DMS153 (cell line): ENCODE measurements around the gene MUC6.
"Not testable (repeated sequence)": the region's sequence is repeated elsewhere in the genome, so short reads cannot be mapped to it uniquely, and the experiment has no call there.

ENCODE experiments used
- DNase-seq: peaks from one replicate; lab custom pipeline; 2025; lab: John Stamatoyannopoulos, UW

The MUC6 gene

GRCh38 chr11:1024597-1025409, 11.7 kb downstream of the MUC6 start:
- no peak for DNase-seq

DNA sequence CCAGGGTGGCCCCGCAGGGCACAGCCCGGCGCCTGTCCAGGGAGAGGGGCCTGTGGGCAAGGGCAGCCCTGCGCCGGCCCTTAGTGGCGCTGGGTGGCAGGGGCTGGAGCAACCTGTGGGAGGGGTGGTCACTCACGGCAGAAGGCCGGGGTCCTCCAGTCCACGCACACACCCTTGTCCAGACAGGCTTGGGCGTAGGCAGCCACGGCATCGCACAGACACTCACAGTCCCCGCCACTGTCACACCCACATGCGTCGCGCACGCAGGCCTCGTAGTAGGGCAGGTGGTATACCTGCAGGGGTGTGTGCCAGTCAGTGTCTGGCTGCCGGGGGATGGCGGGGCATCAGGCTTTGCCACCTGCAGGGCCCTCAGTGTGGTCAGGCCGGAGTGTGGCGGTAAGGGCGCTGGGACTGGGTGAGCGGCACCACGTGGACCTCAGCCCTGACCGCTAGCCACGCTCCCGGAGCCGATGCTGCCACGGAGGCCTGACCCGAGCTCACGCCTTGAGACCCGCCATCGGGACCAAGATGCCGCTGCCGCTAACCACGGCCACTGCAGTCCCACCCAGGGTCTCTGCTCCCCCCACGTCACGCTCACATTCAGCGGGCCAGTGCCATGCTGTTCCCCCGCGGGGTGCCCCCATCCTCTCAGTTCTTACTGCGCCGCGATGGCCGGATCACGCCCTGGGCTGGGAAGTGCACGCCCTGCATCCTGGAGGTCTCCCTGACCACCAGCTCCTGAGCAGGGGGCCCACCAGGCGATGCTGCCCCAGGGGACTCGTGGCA, 12.5 kb downstream of the MUC6 start:
- DNase-seq = no peak

- no peak for DNase-seq
Observed at GRCh38 chr11:1022908-1023810, 13.4 kb downstream of the MUC6 start.

- no peak for DNase-seq
Observed at GRCh38 chr11:1022411-1022810, 14.1 kb downstream of the MUC6 start.

DNA sequence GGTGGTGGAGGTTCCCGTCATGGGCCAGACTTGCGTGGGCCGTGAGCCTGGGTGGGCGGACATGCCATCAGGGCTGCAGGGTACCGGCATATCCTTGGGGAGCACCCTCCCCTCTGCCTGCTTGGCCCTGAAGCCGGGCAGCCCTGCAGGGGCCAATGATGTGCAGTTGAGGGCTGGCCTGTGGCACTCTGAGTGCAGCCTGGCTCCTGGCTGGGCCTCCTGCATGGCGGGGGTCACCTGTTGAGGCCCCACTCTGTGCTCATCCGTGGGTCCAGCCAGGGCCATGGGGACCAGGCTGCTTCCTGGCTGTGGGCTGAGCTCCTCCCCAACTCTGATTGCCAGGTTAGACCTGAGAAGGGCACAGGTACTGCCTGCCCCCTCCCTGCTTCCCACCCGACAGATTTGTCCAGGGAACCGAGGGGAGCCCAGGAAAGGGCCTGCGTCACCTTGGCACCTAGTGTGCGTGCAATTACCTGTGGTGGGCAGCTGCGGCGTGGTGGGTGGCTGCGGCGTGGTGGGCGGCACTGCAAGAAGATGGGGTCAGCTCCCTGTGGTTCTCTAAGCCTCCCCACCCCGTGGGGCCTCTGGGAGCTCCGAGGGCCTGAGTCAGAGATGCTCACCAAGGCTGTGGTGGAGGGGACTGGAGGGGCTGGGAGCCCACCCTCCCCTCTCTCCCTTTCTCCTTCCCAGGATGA, 16.2 kb downstream of the MUC6 start:
- no peak for DNase-seq

- DNase-seq = no peak
Observed at GRCh38 chr11:1019321-1019910, 17.1 kb downstream of the MUC6 start.

DNA sequence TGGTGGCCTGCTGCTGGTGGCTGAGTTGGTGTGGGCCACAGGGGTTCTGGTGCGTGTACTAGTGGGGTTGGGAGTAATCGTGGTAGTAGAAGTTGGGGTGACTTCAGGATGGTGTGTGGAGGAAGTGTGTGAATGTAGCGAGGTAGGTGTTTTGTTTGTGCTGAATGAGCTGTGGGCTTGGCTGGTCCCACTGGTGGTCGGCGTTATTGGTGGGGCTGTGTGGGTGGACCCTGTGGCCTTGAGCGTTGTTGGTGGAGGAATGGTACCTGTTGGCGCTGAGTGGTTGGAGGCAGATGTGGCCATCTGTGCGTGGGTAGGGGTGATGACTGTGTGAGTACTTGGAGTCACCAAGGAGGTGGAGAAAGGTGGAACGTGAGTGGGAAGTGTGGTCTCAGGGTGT, 18.4 kb downstream of the MUC6 start:
- no peak for DNase-seq

- DNase-seq = no peak
Observed at GRCh38 chr11:1017269-1018005, 19.1 kb downstream of the MUC6 start.

- not testable (repeated sequence) for DNase-seq
Observed at GRCh38 chr11:1016610-1017126, 19.9 kb downstream of the MUC6 start.

GRCh38 chr11:1015826-1016545, 20.5 kb downstream of the MUC6 start:
- DNase-seq = no peak

DNA sequence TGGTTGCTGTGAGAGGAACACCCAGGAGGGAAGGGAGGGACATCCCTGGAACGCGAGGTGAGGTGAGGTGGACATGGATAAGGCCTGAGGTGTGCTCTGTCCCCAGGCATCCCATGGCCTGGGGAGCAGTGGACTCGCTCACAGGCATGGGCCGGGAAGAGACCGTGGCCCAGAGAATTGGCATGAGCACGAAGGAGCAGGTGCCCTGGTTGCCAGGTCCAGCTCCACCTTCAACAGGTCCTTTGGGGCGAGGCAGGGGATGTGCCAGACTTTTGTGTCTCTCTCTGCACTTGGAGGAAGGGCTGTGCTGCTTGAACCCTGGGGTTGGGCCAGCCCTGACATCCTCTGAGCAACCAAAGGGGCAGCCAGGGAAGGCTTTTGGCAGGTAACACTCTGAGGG, 21.5 kb downstream of the MUC6 start:
- no peak for DNase-seq

DNA sequence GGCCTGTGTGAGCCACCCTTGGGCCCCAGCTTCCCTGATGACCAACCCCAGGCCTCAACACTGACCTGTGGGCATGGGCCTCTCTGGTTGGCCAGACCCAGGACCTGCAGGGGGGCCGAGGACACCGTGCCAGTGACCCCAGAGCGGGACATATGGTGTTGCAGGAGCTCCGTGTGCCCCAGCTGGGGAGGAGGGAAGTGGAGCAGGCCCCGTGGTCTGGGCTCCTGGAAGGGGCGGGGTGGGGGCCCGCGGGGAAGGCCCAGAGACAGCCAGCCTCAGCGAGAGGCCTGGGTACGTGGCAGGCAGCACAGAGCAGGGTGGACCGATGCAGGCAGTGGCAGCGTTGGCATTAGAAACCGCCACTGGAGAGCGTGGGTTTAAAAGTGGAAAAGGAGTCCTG, 22.2 kb downstream of the MUC6 start:
- DNase-seq = no peak

DNA sequence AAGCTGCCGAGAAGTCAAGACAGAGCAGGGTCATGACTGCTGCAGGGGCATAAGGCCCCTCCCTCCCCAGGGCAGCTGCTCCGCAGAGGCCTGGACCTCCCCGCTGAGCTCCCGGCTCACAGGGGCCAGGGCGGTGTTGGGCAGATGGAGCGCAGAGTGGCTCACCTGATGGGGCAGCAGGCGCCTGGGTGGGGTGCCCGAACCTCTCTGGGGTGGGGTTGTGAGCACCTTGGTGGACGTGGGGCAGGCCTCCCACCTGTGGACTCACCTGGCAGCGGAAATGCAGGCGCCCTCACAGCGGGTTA, 22.9 kb downstream of the MUC6 start:
- no peak for DNase-seq

DNA sequence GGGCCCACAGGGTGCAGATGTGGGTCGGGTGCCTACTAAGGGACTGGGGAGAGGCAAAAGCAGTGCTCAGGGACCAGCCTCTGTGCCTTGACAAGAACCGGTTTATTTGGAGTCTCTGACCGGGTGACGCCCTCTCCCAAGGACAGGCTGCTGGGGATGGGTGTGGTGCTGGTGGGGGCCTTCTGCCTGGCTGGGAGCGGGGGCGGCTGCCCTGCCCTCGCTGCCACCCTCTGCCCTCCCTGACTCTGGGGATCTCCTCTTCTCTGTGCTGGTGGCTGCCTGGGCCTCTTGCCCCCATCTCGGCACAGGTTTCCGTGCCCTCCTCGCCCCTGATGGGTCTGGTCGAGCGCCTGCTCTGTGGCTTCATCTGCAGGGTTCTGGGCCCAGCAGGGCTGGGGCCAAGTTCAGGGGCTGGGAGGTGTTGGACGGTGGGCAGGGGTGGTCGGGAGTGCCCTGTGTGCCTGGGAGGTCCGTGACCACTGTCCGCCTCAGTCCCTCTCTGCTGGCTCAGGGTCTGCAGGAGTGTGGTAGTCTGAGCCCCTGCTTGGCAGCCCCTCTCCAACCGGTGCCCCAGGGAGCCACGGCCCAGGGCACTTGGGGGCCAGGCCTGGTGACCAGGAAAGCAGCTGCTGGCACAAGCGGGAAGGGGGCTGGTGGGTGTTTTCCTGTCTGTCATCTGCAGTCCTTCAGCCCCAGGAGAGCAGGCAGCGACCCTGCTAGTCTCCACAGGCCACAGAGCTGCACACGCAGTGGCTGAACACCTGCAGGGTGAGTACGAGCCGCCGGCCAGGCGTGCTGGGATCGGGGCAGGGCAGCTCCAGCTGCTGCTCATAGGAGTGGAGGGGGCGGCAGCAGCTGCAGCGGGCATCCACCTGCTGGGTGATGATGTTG, 23.5 kb downstream of the MUC6 start:
- no peak for DNase-seq

DNA sequence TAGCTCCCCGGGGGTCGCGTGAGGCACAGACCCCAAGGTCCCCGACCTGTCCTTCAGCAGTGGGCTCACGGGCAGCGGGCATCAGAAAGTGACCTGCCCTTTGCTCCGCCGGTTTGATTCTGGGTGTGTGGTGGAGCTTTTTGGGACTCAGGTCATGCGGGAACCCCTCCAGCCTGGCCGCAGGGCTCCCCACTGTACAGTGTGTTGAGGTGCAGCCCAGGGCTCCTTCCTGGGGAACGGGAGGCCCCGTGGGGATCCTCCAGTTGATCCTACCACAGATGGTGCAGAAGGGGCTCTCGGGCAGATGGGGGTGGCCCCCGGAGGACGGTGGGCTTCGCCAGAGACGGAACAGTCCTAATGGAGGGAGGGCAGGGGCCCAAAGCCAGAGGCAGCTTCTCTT, 24.2 kb downstream of the MUC6 start:
- no peak for DNase-seq

DNA sequence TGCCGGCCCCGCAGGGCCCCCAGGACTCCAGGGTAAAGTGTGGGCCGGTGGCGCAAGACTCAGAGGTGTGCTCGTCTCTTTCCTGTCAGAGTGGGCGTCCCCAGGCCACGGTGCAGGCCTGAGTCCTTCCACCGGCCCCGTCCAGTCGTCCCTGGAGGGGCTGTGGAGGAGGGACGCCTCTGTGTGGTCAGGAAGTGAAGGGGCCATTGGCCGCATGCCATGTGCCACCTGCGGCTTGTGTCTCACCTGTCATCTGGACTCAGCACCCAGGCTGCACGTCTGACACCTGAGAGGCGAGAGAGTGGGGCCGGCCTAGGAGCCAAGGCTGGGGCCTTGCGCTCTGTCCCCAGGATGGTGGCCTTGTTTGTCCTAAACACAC, 25.2 kb downstream of the MUC6 start:
- no peak for DNase-seq

DNA sequence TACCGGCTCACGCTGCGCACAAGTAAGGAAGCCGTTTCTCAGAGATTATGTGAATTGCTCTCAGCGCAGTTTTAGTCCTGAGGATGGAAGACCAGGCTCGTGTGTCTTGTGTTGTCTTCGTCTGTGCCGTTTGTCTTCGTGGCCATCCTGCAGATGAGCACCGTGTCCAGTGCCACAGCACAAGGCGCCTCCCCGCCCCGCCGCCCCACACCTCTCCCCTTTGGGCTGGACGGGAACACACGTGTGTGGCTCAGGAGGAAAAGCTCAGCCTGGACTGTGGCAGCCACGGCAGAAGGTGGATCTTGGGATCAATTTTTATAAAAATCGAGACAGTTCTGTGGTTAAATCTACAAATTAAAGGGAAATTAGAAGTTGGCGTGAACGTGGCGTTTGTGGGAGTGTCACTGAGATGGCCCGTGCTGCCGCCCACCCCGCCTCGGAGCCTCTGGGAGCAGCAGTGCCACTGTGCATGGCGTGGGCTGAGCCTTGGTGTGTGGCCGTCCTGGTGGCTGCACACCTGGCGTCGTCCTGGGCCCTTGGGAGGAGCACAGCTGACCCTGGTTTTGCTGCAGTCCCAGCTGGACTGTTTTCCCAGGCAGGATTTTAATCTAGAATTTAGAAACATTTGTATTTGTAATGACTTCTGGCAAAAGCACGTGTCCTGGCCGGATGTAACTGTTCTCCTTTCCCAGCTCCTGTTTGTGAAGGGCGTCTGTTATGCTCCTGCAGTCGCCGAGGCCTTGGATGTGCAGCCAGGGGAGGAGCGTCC, 25.8 kb downstream of the MUC6 start:
- no peak for DNase-seq

DNA sequence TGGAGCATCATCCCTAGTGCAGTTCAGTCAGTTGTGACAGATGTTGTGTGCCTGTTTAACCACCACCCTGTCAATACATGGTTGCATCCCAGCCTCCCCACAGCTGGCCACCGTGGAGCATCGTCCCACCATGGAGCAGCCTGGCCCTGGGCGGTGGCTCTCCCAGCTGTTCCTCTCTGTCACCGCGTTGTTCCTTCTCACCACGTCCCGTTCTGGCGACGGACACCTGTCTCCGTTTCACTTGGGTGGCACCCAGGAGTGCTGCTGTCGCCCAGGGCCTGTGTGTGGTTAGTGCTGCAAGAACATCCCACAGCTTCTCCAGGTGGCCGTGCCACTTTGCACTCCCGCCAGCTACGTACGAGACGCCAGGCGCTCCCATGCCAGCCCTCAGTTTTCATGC, 26.5 kb downstream of the MUC6 start:
- no peak for DNase-seq
